ENCODE measurements around the gene PLEKHA4.

- TF ChIP-seq, protein P1, sequence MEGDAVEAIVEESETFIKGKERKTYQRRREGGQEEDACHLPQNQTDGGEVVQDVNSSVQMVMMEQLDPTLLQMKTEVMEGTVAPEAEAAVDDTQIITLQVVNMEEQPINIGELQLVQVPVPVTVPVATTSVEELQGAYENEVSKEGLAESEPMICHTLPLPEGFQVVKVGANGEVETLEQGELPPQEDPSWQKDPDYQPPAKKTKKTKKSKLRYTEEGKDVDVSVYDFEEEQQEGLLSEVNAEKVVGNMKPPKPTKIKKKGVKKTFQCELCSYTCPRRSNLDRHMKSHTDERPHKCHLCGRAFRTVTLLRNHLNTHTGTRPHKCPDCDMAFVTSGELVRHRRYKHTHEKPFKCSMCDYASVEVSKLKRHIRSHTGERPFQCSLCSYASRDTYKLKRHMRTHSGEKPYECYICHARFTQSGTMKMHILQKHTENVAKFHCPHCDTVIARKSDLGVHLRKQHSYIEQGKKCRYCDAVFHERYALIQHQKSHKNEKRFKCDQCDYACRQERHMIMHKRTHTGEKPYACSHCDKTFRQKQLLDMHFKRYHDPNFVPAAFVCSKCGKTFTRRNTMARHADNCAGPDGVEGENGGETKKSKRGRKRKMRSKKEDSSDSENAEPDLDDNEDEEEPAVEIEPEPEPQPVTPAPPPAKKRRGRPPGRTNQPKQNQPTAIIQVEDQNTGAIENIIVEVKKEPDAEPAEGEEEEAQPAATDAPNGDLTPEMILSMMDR (conservative IDR thresholded peaks at IDR 0.05; ENCODE audit: low read depth, low read length) = peak; percentile 36; the same call in 1 of the 2 replicates
- TF ChIP-seq EZH2 (IDR thresholded peaks at IDR 0.05; ENCODE audit: borderline replicate concordance, low read depth, low read length, poor library complexity, severe bottlenecking) = no peak
These were observed 55.1 kb downstream of the PLEKHA4 start for GRCh38 chr19:48813123-48813913.
